Measurements from ENCODE around the gene PRKCQ.
"Not testable (repeated sequence)": the region's sequence is repeated elsewhere in the genome, so short reads cannot be mapped to it uniquely, and the experiment has no call there.

Gene PRKCQ

DNA sequence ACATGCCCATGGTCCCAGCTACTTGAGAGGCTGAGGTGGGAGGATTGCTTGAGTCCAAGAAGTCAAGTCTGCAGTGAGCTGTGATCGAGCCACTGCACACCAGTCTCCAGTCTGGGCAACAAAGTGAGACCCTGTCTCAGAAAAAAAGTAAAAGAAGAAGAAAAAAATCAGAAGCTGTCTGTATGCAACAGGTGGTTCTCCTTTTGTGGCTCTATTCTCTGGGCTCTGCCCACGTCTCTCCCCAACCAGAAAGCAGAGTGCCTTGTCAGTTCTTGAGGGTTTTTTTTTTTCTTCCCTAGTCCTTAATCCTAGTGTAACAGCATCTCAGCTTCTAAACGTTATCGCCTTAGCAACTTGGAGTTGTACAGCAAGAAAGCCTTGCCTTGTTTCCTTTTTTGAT is 89.5 kb downstream of the PRKCQ start:
- no peak for DNase-seq

DNA sequence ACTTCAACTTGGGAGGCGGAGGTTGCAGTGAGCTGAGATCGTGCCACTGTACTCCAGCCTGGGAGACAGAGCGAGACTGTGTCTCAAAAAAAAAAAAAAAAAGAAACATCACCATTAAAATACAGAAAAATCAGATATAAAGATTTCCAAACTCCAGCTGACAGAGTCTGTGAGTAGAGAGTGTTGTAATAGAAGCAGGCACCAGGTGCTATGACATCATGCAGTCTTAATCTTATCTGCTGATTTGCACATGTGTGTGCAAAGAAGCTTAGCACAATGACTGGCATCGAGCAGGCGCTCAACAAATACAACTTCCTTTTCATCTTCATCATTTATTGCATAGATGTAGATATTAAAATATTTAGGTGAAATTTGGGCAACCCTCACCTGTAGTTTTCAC is 92.2 kb downstream of the PRKCQ start:
- no peak for DNase-seq

DNA sequence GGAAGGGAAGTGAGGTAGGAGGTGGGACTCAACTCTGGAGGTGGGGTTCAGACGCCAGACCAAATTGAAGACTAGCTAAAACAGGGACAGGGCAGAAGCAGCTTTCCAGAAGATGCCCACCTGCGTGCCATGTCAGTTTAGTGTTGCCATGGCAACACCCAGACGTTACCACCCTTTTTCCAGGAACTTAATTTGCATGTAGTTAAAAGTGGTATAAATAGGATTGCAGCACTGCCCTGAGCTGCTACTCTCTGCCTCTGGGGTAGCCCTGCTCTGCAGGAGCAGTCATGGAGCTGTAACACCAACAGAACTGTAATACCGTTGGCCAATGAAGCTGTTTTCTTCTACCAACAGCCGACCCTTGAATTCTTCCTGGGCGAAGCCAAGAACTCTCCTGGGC is 93.8 kb downstream of the PRKCQ start:
- no peak for DNase-seq

DNA sequence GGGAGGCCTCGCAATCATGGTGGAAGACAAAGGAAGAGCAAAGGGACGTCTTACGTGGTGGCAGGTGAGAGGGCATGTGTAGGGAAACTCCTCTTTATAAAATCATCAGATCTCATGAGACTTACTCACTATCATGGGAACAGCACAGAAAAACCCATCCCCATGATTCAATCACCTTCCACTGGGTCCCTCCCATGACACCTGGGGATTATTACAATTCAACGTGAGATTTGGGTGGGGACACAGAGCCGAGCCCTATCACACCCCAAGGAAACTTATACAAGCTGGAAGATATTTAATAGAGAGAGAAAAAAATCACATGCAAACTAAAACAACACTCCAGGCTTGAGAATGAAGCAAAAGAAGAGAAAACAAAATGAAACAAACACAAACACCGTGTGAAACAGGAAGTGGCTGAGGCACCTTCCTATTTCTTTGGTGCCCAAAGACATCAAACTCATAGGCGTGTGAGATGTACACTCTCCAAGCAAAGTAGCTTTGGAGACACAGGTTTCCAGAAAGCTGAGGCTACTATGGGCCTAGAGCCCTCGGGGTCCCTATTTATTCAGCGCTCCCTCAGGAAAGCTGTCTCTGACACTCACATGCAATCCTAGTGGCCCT is 97.2 kb downstream of the PRKCQ start:
- DNase-seq: no peak

DNA sequence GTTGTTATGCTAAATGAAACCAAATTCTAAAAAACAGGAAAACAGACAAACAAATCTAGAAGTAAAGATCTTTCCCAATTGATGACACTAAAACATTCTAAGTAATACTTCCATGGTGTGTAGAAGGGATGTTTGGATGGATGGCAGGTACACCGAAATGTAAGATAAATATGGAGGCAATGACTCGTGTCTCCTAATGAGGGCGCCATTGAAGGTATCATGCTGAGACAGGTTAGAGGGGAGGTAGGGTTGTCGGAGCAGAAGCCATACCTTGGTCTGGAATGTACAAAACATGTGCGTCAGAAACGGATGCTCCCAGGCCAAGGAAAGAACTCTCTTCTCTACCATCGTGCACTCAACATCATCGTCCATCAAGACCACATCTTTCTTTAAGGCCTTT is 101.4 kb downstream of the PRKCQ start:
- no peak for DNase-seq

DNA sequence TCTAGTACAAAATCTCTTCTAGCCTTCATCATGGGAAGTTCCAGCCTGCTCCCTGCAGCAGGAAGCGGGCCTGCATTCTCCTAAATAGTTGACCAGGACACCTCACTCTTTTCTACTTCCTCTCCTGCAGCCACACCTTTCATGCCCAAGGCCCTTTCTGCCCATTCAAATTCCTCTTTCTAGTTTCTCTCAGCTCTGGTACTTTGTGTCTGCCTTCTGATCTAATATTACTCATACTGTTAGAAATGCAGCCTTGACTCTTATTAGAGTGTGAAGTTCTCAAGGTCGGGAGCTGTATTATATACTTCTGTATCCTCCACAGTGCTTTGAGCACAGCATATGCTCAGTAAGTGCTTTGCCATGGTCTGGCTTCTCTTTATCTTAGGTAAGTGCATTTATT is 103.1 kb downstream of the PRKCQ start:
- peak; percentile 44 for DNase-seq

DNA sequence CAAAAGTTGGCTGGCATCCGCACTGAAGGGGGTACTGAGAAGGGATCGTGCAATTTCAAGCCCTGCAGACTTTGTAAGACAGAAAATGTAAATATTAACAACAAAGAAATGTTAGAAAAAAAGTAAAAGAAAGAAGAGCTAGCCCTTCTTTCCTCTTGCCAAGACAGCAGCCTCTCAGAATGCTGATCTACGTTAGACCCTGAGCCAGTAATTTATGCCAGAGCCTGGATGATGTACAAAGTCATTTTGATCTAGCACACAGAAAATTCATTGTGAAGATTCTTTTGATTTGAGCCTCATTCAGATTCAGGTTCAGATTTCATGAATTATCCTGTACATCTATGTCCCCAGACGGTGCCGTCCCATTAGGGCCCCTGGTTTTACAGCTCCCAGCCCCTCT is 105.2 kb downstream of the PRKCQ start:
- no peak for DNase-seq

DNA sequence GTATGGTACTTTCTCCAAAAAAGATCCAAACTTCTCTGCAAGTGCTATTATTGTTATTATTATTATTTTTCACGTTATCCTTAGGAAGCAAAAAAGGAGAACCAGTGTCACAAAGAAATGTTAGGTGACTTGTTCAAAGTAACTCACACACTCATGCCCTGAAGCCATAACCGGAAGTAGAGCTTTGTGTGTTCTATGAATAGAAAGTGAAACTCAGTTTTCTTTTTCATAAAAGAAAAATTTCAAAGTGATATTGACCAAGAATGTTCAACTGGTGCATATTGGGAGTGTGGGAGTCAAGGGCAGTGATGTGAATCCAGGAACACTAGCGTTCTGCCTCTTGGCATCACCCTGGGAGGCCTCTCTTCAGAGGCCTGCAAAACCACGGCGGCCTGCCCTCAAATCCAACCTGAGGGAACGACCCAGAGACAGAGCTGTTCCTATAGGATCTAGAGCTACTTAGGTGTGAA is 106.1 kb downstream of the PRKCQ start:
- peak; percentile 57 for DNase-seq

DNA sequence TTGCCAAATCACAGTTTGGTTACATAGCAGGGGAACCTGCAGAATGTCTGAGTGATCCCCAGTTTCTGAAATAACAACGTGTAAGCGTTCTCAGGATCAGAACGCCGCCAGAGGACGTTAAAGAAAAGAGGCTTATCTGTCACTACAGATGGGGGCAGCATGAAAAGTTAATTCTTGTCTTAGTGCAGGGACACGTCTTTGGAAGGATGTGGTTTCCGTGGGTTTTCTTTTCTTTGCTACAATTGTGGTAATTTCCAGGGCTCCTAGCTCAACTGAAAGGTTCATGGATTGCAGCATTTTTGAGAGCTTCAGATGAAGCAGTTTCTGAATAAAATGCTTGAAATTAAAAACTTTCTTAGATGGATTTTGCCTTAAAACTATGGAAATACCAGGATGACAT is 106.6 kb downstream of the PRKCQ start:
- no peak for DNase-seq

DNA sequence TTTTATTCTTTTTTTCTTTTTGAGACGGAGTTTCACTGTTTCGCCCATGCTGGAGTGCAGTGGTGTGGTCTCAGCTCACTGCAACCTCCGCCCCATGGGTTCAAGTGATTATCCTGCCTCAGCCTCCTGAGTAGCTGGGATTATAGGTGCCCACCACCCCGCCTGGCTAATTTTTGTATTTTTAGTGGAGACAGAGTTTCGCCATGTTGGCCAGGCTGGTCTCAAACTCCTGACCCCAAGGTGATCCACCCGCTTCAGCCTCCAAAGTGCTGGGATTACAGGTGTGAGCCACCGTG is 107.4 kb downstream of the PRKCQ start:
- DNase-seq: not testable (repeated sequence)

DNA sequence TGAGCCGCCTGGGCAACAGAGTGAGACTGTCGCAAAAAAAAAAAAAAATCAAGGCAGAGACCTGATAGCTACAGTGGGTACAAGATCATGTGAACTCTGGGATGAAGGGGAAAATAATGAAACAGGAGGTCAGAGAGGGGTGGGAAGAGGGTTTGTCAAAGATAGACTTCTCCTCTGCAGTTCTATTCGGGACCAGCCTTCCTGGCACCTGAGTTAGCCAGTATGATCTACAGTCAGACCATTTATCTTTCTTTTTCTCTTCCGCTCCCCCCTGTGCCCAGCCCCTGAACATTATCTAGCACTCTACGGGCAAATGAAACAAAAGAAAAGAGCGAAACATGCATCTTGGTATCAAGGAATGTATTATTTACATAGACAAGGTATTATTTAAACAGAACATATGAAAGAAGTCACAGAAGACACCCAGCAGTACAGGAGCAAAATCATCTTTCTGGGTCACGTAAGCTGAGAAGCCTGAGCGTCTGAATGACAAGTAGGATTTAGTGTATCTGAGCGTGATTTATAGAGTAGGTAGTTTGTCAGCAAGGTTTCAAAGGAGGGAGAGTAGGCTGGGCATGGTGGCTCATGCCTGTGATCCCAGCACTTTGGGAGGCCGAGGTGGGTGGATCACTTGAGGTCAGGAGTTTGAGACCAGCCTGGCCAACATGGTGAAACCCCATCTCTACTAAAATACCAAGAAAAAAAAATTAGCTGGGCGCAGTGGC is 109.0 kb downstream of the PRKCQ start:
- no peak for DNase-seq

DNA sequence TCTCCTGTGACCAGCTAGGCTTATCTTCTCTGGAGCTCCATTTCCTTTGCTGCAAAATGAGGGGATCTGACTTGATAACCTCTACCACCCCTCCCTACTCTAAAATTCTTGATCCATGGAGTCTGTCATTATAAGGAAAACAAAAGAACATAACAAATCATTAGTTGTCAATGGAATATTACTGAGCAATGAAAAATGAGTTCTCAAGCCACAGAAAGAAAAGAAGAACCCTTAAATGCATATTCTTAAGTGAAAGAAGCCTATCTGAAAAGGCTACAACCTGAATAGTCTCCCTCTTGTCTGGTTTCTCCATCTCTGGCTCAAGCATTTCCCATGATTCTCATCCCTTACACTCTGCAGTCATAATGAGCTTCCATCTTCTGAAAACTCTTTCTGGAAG is 110.4 kb downstream of the PRKCQ start:
- DNase-seq: no peak

DNA sequence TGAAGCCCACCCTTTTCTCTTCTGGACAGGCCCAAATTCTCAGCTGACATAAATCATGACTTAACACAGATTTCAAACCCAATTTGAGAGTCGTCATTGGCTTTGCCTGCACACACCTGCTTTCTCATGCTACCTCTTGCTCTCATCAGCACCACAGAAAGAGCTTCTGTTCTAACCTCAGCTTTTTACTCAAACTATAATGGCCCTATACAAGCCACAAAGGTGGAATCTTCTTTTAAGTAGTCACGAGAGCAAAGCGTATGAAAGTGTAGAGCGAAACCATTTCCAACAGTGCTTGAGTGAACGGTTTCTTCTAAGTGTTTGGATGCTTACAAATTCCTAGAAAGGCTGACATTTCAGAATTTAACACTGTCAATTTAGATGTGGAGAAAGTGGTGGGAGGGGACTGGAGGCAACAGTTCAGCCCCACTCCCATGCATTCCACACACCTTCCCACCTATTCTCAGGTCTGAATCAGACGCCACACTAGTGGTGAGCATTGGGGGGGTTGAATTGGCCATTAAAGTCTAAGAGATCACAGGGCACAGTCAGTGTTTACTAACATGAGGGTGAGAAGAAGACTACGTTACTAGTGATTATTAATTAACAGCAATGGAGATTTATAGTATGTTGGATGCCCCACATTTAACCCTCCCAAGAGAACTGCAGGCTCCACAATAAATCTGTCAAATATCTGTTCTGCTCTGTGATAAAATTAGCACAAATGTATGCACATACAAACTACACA is 114.0 kb downstream of the PRKCQ start:
- no peak for DNase-seq

DNA sequence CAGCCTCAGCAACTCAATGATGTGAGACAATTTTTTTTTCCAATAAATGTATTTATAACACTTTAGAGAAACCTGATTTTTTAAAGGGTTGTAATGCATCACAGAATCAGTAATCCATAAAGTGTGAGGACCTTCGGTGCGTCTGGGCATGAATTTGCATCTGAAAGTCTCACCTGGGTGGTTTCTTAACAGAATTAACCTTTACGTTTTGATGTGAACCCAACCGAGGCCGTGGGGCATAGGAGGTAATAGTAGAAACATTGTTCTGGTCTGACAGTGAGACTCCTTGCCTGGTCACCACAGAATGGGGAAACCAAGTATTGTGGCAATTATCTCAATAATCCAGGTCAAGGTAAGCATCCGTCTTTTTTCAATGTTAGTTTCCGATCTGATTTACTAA is 114.6 kb downstream of the PRKCQ start:
- DNase-seq: no peak

DNA sequence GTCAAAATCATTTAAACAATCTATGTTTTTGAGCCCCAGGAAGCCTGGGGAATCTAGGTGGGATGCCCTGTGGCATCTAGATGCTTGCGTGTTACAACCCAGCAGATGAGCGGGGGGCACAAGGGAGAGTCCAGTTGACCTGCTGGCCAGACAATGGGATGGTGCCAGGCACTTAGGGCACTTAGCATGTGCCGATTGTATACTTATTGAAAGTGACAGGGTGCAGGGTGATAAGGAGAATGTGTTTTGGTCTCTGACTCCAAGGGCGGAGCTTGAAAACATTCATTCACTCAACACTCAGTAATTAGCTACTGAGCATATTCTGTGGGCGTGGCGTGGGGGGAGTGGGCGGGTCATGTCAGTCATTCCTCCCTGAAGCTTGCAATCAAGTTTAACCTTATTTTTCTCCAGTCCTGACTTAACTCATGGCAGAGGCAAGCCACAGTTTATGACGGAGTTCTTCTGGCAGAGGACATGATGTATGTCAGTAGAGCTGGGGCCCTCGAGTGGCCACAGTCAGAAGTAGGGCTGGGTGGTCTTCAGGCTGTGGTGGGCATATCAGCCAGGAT is 115.1 kb downstream of the PRKCQ start:
- DNase-seq: no peak

DNA sequence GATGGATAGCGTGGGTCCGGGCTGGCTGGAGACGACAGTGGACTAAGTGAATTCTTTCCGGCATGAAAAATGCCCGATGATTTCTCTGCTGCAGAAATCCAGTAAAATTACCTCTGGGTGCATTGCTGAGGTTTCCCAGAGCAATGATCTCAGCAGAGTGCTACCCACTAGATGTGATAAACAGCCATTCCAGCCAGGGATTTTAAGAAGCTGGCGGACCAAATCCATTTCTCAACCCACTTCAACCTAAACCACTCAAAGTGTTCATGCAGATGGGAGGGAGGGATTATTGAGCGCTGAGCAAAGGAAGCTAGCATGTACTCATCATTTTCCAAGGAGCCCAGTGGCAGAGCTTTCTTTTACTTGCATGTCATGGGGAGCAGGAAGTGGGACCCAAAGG is 116.7 kb downstream of the PRKCQ start:
- no peak for DNase-seq

DNA sequence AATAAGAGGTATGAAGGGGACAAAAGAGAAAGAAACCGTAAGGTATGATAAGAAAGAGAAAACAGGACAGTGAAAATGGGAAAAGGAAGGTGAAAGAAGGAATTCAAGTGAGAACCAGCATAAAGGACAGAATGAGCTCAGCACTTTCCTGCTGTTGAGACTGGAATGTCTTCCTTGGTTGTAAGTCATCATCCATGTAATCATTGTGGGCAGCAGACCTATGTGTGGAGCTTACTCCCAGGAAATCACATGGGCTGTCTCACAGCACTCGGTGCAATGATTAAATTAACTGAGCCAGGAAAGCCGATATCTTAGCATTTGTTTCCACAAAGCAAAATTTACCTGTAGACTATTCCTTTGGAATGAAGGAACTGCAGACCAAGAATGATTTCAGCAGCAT is 118.1 kb downstream of the PRKCQ start:
- peak; percentile 40 for DNase-seq

DNA sequence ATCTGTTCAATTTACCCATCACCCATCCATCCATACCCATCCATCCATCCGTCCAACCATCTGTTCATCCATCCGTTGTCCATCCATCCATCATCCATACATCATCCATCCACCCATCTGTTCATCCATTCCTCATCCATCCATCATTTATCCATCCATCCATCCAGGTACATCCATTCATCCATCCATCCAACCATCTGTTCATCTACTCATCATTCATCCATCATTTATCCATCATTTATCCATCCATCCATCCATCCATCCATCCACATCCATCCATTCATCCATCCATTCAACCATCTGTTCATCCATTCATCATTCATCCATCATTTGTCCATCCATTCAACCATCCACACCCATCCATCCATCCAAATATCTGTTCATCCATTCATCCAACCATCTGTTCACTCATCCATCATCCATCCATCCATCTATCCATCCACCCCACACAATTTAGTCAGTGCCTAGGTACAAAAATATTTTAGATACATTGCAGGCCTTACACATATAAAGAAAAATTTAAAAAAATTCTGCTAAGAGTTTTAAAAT is 119.1 kb downstream of the PRKCQ start:
- DNase-seq: no peak

DNA sequence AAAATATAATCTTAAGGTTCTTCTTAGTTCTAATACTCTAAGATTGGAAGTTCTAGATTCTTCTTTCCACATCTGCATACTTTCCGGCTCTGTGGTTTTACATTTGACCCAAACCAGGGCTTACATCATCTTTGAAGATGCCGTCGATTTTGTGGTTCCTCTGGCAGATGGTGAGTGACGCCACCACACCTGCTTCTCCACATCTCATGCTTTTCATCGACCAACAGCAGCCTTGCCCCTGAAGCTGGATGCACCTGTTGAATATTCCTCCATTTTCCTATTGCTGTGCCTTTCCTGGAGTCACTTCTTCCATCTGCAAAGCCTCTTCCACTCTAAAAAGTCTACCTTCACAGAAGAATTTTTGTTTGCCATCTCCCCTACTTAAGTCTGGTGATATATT is 121.3 kb downstream of the PRKCQ start:
- DNase-seq: no peak

DNA sequence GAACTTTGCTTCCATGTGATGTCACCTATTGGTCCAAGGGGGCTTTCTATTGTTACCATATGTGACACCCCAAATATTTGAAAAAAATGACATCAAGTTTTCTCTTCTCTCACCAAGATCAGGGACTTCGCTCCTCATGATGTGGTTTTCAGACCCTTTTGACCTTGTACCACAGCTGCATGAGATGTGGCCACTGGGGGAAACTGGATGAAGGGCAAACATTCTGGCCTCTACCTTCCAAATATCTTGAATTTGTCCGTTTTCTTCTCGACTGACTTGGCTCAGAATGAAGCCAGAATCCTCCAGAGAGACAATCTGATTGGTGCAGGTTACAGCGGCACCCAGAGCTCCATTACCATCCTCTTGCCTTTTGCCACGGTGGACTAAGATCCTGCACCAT is 122.7 kb downstream of the PRKCQ start:
- no peak for DNase-seq

DNA sequence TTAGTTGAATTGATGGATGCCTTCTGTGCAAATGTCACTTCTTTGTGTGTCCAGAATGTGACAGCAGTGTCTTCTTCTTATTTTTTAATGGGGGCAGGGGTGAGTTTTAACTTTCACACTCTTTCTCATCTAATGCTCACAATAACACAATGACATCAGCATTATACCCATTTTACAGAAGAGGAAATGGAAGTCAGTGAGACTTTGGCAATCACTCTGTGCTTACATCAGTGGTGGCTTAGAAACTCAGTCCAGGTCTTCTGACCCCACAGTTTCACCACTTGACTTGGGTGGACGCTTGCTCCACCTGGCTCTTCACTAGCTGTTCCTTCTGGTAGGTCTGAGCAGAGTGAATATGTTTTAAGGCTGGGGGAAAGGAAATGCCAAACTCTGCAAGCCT is 124.0 kb downstream of the PRKCQ start:
- no peak for DNase-seq

DNA sequence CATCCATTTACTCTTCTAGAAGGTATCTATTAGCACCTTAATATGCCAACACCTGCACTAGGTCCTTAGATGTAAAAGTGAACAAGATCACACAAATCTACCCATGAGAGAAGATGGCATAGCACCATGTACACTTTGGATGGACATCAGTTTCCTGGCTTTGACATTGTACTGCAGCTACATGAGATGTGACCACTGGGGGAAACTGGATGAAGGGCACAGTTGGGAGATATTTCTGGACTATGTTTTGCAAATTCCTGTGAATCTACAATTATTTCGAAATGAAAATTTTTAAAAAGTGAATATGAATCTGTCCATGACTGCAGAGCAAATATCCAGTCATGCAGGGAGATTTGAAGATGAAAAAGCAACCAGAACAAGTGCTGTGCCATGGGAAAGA is 124.5 kb downstream of the PRKCQ start:
- DNase-seq: no peak

DNA sequence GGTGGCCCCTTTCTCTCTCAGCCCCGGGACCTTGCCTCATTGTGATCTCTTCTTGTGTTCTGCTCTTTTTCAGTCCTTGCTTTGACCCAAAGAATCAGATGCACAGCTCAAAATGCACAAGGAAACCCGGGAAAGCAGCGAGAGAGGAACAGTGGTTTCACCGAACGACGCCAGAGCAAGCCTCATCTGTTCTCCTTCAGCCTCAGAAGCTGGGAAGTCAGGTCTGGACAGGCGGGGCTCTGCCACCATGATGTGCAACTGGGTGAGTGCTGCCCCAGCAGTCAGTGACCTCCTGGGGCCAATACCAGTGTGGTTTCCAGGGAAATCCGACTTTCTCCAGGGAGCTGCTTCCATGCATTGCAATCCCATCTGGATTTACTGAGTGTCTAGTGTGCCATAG is 133.4 kb downstream of the PRKCQ start:
- no peak for DNase-seq
